ENCODE measurements around the gene FBXO31.

GRCh38 chr16:87295259-87295658, 88.3 kb downstream of the FBXO31 start:
- TF ChIP-seq CTCF (IDR thresholded peaks at IDR 0.05), result no peak
- no peak for TF ChIP-seq POLR2A (IDR thresholded peaks at IDR 0.05)
- TF ChIP-seq EP300 (IDR thresholded peaks at IDR 0.05), result no peak

Data from sigmoid colon (tissue), 4 donors.